ENCODE results near the gene FEM1A.

- TF ChIP-seq CTCF (IDR thresholded peaks at IDR 0.05) = no peak
- no peak for TF ChIP-seq POLR2A (IDR thresholded peaks at IDR 0.05)
These were observed 19.0 kb upstream of the FEM1A start for GRCh38 chr19:4772566-4772965.

Data from heart left ventricle (tissue), 13 donors.